AG08395 (cell line): ENCODE measurements around the gene RNF5.
A peak's percentile ranks its signal among the peaks of the same experiment; 100 is the strongest.

Experiments used
- DNase-seq: peaks from one replicate; pipeline ENCODE4 v3.0.0; 2012; ENCODE audit warnings: mixed read lengths, low spot score

RNF5 gene

DNA sequence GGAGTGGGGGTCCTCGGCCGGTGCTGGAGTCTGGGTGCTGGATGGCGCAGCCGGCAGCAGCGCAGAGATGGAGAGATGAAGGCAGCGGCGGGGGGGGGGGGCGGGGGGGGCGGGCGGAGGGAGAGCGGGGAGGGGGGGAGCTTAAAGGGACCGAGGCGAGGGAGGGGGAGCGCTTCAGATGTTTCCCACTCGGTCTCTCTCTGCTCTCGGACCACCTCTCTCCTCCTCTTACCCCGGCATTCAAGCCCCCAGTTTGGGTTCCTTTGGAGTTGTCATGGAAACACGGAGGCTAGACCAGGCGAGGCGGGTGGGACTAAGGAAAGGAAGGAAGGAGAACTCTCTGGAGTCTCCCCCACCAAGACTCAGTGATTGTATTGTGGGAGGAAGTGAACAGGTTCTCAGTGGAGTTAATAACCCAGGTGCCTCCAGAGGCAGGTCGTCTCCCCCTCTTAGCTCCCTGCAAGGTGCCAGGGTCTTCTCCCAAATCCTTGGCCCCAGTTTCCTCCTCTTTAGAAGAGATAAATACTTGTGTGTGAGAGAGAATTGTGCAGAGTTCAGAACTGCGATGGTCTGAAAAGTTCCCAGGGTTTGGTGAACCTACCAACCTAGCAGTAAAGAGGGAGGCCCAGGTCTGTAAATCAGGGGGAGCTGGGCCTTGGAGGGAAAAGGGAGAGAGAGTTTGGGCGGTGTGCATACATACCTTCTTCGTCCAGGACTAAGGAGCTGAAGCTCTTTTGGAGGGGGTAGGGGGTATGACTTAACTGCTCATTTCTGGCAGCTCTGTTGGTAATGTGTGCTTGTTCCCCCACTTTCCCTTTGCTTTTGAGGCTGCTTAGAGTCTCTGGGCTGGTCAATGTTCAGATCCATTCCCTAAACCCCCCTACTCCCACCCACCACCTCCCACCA, 26.1 kb upstream of the RNF5 start, which contains the start of gene PRRT1:
PRRT1 (minus strand) TSS at position 77 of the 906 bp plus-strand sequence. CDS start 112 bp downstream, outside the sequence.
- DNase-seq = peak; percentile 44

DNA sequence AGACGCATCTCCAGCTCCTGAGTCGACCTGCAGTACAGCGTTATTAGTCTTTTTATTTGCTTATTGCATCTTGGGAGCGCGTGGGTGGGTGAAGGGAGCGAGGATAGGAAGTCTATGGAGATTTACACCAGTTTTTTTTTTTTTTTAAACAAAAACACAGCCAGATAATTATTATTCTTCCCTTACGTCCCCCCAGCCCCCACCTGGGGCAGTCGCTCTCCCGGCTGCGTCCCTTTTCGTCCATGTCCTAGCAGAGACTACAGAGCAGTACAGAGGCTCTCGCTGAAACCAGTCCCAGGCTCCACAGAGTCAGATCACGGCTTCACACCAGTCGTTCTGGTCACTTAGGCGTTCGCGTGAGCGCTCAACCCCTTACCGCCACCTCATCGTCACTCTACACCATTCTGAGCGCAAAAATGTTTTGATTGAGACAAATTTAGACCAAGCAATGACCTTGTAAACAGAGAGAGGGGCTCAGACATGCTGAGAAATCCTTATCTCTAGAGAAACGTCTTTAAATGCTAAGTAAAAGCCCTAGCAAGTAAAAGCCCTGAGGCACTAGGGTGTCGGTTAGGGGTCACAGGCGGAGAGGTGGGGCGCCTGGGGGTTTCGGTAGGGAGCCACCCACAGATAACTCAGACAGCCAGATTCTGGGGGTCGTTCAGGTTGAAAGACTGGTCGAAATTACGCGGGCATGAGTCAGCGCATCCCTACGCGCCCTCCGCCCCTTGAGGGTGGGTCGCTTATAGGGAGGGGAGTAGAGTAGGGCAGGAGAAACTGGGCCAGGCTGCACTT, 25.2 kb upstream of the RNF5 start:
- DNase-seq = no peak

DNA sequence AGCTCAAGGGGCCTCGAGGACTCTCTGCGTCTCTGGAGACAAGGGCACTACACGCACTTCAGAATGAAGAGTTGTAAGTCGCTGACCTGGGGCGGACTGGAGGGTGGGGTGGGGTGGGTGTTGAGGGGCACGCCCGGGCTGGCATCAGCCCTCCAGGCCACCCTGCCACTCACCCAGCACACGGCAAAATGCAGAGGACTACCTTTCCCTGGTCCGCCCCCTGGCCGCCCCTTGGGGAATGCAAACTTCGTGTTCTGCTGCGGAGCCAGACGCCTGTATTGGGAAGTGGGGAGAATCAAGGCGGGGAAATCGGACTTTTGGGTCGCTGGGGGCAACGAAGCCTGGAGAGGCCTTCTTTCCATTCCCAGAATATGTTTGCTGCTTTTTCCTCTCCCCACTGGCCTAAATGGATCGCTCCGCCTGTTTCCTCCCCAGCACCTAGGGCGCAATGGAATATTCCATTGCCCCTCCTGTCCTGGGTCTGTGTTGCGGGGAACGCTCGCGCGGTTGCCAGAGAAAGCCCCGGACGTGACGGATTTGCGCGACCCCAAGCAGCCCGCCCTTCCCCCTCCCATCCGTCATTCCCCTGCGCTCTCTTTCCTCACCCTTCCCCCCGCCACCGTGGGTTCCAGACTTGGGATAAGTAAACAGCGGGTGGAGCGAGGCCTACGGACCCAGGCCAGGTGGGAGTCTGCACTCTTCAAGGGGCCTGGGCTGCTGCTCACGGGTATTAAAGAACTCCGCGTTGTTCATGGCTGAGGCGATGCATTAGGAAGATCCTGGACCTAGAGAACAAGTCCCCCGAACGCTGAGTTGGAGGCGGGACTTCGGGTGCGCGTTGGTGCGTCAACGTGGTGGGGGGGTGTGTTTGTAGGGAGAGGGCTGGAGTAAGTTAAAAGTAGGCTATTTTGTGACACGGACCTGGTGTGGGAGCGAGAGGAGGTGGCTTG, 24.4 kb upstream of the RNF5 start, which contains the start of gene PPT2:
PPT2 (plus strand) TSS at position 578 of the 950 bp plus-strand sequence. CDS start 454 bp downstream, outside the sequence.
- peak; percentile 89 for DNase-seq

DNA sequence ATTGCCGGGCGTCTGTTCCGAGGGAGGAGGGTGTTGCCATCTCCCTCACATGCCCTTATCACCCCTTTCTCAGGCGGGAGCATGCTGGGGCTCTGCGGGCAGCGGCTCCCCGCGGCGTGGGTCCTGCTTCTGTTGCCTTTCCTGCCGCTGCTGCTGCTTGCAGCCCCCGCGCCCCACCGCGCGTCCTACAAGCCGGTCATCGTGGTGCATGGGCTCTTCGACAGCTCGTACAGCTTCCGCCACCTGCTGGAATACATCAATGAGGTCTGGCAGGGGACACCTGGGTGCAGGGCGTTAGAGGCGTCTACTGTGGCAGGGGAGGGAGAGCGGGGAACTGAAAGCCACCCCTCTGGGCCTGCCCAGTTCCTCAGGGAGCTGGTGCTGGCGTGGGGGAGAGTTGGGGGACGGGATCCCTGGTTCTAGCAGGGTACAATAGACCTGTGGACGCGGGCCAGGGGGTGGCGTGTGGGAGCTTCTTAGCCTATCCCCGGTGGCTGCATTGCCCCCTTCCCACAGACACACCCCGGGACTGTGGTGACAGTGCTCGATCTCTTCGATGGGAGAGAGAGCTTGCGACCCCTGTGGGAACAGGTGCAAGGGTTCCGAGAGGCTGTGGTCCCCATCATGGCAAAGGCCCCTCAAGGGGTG, 23.6 kb upstream of the RNF5 start:
- DNase-seq = peak; percentile 75

DNA sequence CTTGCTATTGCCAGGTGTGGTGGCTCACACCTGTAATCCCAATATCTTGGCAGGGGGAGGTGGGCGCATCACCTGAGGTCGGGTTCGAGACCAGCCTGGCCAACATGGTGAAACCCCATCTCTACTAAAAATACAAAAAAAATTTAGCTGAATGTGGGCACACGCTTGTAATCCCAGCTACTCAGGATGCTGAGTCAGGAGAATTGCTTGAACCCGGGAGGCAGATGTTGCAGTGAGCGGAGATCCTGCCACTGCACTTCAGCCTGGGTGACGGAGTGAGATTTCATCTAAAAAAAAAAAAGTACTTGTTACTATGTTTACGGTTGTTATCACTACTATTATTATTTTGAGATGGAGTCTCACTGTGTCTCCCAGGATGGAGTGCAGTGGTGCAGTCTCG, 21.3 kb upstream of the RNF5 start:
- no peak for DNase-seq

DNA sequence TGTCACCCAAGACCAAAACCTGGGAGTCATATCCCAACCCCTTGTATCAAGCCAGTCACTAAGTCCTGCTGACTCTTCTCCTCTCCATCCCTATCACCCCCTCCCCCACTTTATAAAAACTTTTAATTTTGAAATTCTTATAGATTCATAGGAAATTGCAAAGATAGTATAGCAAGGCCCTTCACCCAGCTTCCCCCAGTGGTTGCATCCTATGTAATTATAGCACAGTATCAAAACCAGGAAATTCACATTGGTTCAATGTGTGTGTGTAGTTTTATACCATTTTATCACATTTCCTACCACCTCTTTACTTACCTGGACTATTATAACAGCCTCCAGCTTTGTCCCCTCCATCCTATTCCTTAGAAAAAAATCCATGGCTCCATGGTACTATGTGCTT, 20.2 kb upstream of the RNF5 start:
- DNase-seq = no peak

DNA sequence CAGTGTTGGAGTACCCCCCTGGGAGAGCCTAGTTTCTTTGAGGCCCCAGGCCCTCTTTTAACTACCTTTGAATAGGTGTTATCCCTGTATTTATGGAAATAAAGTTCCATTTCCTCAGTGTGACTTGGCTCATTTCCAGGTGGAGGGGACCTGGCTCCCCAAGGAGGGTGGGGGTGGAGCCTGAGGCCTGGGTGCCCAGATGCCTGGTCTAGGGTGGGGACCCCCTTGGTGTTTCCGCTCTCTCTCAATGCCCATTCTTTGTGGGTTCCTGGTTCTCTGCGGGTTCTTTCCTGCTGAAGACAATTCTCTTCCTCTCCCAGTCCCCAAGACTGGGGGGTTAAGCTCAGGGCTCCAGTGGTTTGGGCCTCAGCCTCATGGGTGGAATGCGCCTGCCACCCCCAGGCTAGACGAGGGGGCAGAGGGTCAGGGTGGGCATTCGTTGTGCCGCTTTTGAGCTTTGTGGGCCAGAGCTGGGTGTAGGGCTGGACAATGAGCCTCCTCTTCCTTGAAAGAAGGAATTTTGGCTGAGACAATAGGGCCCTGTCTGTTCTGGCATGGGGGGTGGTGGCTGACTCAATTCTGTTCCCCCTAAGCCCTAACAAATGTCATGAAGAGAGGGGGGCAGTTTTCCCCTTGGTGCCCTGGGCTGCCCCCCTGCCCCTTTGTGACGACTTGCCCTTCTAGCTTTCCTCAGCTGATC, 14.5 kb upstream of the RNF5 start:
- no peak for DNase-seq

DNA sequence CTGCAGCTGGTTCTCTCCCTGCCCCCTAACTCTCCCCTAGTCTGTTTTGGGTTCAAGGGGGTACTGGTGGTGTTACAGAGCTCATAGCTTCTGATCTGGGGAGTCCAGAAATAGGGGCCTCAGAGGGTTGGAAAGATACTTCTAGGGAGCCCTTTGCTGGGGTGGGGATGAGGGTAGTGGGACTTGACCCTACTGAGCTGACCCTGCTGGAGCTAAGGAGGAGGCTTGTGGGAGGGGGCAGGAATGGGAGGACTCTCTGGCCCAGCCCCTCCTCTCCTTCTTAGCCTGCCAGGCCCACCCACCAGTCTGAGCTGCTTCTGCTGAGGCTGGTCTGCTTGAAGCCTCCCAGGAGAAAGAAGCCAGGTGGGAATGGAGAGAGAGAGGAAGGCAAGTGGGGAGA, 13.9 kb upstream of the RNF5 start, which contains the start of gene EGFL8:
EGFL8 (plus strand) TSS at position 301 of the 400 bp plus-strand sequence. CDS start 1,571 bp downstream, outside the sequence.
- DNase-seq = no peak

DNA sequence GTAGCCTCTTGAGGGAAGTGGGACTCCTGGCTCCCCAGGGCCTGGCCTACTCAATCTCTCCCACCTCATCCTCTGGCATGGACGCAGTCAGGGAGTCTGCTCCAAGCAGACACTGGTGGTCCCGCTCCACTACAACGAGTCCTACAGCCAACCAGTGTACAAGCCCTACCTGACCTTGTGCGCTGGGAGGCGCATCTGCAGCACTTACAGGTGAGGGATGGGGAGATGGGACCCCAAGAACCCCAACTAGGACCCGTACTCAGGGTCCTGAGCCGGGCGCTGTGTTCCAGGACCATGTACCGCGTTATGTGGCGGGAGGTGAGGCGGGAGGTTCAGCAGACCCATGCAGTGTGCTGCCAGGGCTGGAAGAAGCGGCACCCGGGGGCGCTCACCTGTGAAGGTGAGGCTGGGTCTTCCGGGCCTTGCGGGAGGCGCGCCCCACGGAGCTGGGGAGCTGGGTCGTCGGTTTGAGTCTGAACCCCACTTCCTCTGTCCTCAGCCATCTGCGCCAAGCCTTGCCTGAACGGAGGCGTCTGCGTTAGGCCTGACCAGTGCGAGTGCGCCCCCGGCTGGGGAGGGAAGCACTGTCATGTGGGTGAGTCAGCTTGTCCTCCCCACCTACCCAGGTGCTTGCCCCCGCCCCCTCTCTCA, 11.7 kb upstream of the RNF5 start:
- DNase-seq = no peak

DNA sequence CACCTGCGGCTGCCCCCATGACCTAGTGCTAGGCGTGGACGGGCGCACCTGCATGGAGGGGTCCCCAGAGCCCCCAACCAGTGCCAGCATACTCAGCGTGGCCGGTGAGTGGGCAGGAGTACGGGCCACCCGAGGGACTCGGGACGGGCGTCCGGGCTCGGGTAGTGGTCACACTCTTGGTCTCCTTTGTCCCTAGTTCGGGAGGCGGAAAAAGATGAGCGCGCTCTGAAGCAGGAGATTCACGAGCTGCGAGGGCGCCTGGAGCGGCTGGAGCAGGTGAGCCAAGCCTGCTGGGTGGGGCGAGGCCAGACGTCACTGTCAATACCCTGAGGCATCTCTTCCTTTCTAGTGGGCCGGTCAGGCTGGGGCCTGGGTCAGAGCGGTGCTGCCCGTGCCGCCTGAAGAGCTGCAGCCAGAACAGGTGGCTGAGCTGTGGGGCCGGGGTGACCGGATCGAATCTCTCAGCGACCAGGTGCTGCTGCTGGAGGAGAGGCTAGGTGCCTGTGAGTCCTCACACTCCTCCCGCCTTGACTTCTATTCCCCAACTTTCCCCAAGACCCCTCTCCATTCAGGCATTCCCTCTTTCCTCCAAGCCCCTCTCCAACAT, 10.9 kb upstream of the RNF5 start:
- no peak for DNase-seq

DNA sequence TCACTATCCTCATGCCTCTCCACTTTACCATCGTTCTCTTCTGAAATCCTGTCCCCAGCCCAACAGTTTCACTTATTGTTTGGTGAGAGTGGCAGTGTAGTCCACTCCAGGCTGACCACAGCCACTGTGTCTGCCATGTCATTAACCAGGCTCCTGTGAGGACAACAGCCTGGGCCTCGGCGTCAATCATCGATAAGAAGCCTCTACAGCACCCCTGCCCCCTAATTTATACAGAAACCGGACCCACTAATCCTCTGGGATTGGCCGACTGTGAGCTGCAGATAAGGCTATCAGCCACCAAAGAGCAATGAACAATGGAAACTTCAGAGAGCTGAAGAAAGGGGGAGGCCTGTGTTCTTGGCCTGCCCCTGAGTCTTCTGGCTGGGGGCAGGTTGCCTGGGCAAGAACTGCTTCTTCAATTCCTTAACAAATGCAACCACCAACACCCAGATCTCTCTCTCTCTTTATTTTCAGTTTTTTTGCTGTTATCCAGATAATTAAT, 10.4 kb upstream of the RNF5 start:
- DNase-seq = no peak

DNA sequence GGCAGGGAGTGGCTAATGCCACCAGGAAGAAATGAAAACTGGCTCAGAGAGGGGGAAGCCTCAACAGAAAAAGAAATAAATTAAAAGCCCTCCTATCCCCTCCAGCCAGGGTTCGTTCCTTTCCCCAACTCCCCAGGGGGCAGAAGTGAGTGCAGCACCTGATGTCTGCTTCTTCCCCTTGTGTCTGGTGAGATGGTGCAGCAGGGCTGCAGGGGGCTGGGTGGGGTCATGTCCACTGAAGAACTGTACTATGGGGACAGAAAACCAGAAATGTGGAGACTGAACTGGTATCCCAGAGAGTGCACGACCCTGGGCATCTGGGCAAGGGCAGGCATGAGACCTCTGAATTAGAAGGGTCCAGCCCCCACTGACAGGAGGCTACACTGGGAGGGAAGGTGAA, 9.9 kb upstream of the RNF5 start:
- DNase-seq = no peak

DNA sequence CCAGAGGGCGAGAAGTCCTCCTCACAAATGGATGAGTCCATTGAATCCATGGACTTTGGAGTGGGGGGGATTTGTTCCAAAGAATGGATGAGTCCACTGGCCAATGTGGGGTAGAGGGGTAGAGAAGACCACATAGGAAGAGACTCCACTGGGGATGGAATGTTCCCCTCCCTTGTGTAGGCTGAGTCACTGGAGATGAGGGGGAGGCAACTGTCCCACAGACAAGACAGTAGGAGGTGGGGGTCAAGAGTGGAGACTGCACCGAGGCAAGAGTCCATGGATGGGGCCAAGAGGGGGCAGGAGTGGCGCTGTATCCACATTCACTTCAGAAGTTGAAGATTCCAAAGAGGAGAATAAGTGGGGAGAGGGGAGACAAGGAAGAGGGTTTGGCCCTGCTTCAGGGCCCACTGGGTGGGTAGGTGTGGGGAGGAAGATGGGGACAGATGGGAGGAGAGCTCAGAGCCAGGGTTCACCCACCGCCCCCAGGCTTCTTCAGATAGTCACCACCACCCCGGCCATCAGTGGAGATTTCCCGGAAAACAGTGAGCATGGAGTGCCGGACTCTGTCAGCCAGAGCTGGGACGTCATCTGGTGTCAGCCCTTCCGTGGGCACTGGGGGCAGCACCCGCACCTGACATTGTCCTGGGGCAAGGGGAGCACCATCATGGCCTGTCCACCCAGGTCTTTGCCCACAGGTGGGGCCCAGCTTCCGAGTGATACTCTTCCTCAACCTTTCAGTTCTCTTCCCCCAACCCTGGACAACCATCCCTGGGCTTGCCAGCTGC, 9.2 kb upstream of the RNF5 start:
- no peak for DNase-seq

DNA sequence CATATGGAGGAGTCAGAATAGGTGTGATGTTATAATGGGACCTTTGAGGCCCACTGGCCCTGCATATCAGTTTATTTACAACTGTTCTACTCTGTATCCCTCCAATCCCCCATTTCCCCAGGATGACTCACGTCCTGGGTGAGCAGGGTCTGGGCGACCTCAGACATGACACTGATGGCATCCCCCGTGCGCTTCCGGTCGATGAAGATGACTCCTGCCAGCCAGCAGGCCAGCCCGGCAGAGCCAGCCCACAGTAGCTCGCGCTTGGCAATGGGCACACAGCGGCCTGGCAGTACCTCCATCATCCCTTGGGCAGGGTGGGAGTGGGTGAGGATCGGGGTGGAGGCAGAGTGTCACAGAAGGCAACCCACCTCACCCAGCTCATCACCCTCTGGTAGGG, 7.9 kb upstream of the RNF5 start:
- no peak for DNase-seq

DNA sequence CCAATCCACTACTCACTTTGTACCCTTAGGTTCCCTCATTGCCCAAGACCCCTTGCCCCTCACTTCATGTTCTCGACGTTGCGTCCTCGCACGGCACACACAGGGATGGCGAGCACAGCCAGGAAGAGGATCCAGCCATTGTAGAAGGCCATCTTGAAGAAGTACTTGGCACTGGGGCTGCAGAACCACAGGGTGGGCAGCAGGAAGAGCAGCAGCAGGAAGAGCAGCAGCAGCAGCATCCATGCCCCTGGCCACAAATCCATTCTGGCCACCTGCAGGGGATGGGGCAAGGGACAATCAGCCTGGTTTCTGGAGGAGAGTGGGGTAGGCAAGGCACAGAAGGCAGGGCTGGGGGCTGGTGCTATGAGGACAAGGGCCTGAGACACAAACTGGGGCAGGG, 7.0 kb upstream of the RNF5 start:
- DNase-seq = no peak

DNA sequence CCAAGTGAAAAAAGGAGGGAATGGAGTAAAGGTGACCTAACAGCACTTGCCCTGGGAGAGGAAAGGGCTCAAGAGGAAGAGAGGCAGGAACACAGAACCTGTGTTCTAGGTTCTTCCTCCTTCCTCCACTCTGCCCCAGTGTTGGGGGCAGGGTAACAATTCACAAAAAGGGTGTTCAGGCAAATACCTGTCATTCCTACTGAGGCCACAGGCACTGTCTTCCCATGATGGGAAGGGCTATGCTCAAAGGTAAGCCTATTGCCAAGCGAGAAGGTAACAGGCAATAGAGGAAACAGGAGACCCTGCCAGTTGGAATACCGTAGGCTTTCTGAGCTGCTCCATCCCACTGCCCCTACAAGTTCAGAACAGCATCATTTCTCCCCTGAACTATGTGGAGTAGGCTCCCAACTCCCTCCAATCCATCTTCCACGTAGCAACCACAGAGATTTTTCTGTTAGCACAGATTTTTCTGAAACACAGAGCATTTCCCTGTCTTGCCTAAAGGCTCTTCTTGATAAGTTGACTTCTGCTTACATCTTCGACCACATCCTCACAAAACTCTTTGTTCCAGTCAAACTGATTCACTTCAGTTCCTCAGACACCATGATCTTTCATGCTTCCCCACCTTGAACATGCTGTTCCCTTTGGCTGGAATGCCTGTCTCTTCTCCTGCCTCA, 5.0 kb upstream of the RNF5 start:
- DNase-seq = no peak

DNA sequence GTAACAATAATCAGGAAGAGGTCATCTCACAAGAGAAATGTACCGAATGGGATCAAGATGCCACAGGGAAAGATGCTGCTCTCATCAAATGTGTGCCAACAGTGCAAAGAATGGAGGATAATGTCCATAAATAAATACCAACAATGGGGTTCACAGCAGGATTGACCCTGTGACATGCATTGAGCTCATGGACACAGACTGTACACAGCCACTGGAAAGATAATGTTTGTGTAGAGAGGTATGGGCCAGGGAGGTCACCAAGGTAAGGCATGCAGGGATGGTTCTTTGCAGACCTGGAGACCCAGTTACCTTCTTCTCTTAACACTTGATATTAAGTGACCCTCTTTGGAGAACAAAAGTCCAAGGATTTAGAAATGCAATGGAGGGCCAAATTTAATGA, 3.8 kb upstream of the RNF5 start:
- no peak for DNase-seq

DNA sequence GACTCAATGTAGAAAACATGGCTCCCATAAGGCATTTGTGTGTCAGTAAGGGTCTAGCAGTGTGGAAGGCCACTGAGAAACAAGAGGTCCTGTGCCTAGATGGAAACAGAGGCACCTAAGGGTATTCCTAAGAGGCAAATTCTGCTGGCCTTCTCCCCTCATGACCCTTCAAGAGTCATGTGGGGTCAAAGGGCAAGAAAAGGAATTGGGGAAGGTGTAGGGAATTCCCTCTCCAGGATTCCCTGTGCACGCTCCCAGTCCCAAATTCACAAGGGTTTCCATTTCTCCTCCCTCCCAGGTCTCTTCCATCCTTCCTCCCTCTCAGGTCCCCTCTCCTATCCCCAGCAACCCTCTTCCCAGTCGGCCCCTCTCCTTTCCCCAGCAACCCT, 2.9 kb upstream of the RNF5 start:
- no peak for DNase-seq
